PC-9 (cell line): ENCODE results near the gene STK24.

Experiments
- EZH2 ChIP-seq: fragments of 200-600 bp; sonication (generic); IDR thresholded peaks from 2 replicates; pipeline ENCODE4 v1.8.0; 2017; ENCODE audit warnings: antibody characterized with exemption, low read depth
- TF ChIP-seq, protein P1 (sequence below): fragments of 200-600 bp; sonication (generic); conservative IDR thresholded peaks from 2 replicates; pipeline ENCODE4 v1.6.1; 2017; ENCODE audit warnings: mixed run types, antibody characterized with exemption, mild to moderate bottlenecking, moderate library complexity

DNA sequence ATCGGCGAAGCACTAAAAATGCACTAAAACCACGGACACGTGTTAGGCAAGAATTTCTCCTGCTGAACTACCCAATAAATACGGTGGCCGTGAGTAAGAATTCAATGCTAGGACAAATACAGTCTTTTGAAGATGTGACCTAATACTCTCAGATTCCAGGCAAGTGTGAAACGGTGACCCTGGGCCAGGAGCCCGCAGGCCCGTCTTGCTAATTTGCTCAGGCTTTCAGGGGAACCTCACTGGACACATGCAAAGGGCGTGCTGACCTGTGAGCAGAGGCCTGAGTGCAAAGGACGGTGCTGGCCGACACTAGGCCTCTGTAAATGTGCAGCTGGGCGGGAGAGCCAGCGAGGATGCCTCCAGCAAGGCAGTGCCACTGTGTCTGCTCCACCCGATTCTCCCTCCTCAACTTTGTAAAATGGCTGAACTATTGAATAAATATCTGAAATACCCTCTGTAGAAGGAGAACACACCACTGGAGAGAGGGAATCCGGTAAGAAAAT, 70.1 kb downstream of the STK24 start:
- TF ChIP-seq, protein P1, sequence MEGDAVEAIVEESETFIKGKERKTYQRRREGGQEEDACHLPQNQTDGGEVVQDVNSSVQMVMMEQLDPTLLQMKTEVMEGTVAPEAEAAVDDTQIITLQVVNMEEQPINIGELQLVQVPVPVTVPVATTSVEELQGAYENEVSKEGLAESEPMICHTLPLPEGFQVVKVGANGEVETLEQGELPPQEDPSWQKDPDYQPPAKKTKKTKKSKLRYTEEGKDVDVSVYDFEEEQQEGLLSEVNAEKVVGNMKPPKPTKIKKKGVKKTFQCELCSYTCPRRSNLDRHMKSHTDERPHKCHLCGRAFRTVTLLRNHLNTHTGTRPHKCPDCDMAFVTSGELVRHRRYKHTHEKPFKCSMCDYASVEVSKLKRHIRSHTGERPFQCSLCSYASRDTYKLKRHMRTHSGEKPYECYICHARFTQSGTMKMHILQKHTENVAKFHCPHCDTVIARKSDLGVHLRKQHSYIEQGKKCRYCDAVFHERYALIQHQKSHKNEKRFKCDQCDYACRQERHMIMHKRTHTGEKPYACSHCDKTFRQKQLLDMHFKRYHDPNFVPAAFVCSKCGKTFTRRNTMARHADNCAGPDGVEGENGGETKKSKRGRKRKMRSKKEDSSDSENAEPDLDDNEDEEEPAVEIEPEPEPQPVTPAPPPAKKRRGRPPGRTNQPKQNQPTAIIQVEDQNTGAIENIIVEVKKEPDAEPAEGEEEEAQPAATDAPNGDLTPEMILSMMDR, result no peak
- no peak for TF ChIP-seq EZH2
